ENCODE results near the gene CACNA1H.

The CACNA1H gene

GRCh38 chr16:1117176-1117900 is 35.6 kb upstream of the CACNA1H start:
- TF ChIP-seq, protein P1, sequence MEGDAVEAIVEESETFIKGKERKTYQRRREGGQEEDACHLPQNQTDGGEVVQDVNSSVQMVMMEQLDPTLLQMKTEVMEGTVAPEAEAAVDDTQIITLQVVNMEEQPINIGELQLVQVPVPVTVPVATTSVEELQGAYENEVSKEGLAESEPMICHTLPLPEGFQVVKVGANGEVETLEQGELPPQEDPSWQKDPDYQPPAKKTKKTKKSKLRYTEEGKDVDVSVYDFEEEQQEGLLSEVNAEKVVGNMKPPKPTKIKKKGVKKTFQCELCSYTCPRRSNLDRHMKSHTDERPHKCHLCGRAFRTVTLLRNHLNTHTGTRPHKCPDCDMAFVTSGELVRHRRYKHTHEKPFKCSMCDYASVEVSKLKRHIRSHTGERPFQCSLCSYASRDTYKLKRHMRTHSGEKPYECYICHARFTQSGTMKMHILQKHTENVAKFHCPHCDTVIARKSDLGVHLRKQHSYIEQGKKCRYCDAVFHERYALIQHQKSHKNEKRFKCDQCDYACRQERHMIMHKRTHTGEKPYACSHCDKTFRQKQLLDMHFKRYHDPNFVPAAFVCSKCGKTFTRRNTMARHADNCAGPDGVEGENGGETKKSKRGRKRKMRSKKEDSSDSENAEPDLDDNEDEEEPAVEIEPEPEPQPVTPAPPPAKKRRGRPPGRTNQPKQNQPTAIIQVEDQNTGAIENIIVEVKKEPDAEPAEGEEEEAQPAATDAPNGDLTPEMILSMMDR (IDR thresholded peaks at IDR 0.05; ENCODE audit: low read length, missing control alignments) = no peak
- no peak overlapping the region for H3K4me3 ChIP-seq (replicated peaks; ENCODE audit: low read depth, low read length)
- no peak for DNase-seq (ENCODE audit: low read depth)

DNA sequence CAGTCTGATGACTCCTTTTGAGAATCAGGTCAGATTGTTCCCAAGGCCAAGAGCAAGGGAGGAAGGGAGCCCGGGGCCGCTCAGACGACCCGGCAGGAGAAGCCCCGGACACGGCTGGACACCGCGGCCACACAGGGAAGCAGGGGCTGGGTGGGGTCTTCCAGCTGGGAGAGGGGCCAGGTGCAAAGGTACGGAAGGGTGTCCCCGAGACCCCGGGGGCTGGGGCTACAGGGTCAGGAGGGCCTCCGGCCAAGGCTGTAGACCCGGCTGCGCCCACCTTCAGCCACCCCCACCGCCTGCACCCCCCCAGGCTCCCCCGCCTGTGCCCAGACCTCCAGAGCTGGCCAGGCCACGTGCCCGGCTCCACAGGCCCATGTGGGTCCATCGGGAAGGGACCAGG is 35.0 kb upstream of the CACNA1H start:
- DNase-seq (ENCODE audit: low read depth) = no peak
- no peak overlapping the region for H3K4me3 ChIP-seq (replicated peaks; ENCODE audit: low read depth, low read length)
- TF ChIP-seq, protein P1 (IDR thresholded peaks at IDR 0.05; ENCODE audit: low read length, missing control alignments) = no peak

DNA sequence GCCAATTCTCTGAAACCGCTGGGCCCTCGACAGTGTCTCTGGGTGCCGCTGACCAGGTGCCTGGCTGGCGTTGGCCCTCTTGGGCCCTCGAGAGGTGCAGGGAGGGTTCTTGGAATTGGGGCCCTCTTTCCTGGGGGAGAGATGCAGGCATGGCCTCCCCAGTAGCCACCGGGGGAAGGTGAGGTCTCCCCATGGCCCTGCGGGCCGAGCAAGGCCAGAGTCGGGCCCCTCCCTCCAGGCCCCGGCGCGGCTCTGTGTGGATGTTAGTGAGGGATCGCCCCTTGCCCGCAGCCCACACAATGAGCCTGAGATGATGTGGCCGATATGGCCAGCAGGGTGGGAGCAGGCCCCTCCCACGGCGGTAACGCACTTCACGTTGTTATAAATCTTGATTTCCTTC is 33.8 kb upstream of the CACNA1H start:
- TF ChIP-seq, protein P1 (IDR thresholded peaks at IDR 0.05; ENCODE audit: low read length, missing control alignments) = no peak
- no peak overlapping the region for H3K4me3 ChIP-seq (replicated peaks; ENCODE audit: low read depth, low read length)
- DNase-seq (ENCODE audit: low read depth) = no peak

DNA sequence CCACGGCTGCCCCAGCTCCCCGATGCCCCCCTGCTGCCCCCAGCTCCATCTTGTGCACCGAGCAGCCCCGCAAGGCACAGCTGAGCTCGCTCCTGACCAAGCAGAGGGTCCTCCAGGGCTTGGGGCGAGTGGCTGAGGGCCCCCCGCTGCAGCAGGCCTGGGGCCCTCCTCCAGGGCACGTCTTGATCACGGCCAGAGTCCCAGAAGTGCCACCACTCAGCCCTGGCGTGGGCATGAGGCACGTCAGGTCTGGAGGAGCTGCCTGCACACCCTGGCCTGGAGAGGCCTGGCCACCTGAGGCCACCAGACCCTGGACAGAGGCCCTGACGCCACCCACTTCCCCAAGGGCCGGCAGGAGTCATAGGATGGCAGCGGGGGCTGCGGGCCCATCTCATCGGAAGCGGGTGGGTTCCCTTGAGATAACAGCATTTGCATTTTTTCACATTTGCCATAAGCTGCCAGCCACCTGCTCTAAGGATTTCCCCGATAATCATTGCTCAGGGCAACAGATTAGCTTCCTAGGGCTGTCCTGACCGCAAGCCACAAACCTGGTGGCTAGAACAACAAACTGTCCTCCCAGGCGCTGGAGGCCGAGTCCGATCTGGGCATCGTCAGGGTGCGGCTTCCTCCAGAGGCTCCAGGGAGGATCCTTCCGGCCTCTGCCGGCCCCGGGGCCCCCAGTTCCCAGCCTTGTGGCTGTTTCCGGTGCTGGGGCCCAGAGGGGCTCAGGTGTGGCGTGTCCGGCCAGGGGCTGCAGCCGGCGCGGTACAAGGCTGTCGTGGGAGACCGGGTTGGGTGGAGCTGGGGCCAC is 32.9 kb upstream of the CACNA1H start:
- TF ChIP-seq, protein P1 (IDR thresholded peaks at IDR 0.05; ENCODE audit: low read length, missing control alignments) = no peak
- no peak for DNase-seq (ENCODE audit: low read depth)
- H3K4me3 ChIP-seq (replicated peaks; ENCODE audit: low read depth, low read length) = no peak overlapping the region

GRCh38 chr16:1120577-1120941 is 32.3 kb upstream of the CACNA1H start:
- no peak for DNase-seq (ENCODE audit: low read depth)
- no peak overlapping the region for H3K4me3 ChIP-seq (replicated peaks; ENCODE audit: low read depth, low read length)
- TF ChIP-seq, protein P1 (IDR thresholded peaks at IDR 0.05; ENCODE audit: low read length, missing control alignments) = no peak

GRCh38 chr16:1121009-1121408 is 31.9 kb upstream of the CACNA1H start:
- no peak overlapping the region for H3K4me3 ChIP-seq (replicated peaks; ENCODE audit: low read depth, low read length)
- TF ChIP-seq, protein P1 (IDR thresholded peaks at IDR 0.05; ENCODE audit: low read length, missing control alignments) = no peak
- no peak for DNase-seq (ENCODE audit: low read depth)
